NB4 (cell line): ENCODE data around the gene PDE7B.

ENCODE experiments used
- DNase-seq: peaks from one replicate; pipeline ENCODE4 v3.0.0; 2010; ENCODE audit warnings: low read depth
- H3K4me3 ChIP-seq: one replicate; pipeline ENCODE4 v1.5.1; 2011; ENCODE audit warnings: mild to moderate bottlenecking, low read depth, low read length, moderate library complexity
- CTCF ChIP-seq: IDR thresholded peaks from one replicate; pipeline ENCODE4 v1.5.1; 2012; ENCODE audit warnings: low read depth, low read length
- MYC ChIP-seq: IDR thresholded peaks from 2 replicates; pipeline ENCODE4 v1.6.1; 2011; ENCODE audit warnings: low read depth, low read length
- POLR2A ChIP-seq: IDR thresholded peaks from 2 replicates; pipeline ENCODE4 v1.6.1; 2011; ENCODE audit warnings: mild to moderate bottlenecking; ENCODE audit not compliant: insufficient read length; ENCODE audit errors: extremely low read depth
- TF ChIP-seq, protein P1 (sequence below): IDR thresholded peaks from 2 replicates; pipeline ENCODE4 v1.6.1; 2011; ENCODE audit warnings: low read depth, low read length

PDE7B gene

DNA sequence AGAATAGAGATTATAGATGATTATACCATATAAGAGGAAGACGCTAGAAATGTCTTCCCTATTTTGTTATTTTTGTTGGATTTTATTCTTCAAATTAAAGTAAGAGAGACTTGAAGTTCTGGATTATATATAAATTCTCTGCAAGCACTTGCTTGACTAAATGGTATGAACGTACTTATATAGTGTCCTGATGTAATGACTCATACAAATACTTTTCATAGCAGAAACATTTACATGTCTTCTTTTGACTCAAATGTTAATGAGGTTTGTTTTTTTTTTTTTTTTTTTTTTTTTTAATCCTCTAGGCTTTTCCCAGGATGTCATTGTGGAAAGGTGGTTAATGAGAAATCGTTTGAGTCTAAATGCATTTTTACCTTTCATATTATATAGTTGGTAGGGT lies 55.0 kb downstream of the PDE7B start:
- DNase-seq = no peak
- no peak overlapping the region for H3K4me3 ChIP-seq
- TF ChIP-seq MYC (no peak), CTCF (no peak), POLR2A (no peak)
- TF ChIP-seq, protein P1, sequence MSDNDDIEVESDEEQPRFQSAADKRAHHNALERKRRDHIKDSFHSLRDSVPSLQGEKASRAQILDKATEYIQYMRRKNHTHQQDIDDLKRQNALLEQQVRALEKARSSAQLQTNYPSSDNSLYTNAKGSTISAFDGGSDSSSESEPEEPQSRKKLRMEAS = no peak

- DNase-seq = no peak
- no peak for TF ChIP-seq MYC
- no peak for TF ChIP-seq POLR2A
- no peak for TF ChIP-seq CTCF
- TF ChIP-seq, protein P1 = no peak
- no peak overlapping the region for H3K4me3 ChIP-seq
Observed at GRCh38 chr6:135906972-135907465, 55.5 kb downstream of the PDE7B start.

GRCh38 chr6:135909737-135910387 lies 58.4 kb downstream of the PDE7B start:
- no peak overlapping the region for H3K4me3 ChIP-seq
- DNase-seq = peak; percentile 70
- peak; percentile 80 for TF ChIP-seq CTCF
- TF ChIP-seq MYC = no peak
- TF ChIP-seq, protein P1 = no peak

DNA sequence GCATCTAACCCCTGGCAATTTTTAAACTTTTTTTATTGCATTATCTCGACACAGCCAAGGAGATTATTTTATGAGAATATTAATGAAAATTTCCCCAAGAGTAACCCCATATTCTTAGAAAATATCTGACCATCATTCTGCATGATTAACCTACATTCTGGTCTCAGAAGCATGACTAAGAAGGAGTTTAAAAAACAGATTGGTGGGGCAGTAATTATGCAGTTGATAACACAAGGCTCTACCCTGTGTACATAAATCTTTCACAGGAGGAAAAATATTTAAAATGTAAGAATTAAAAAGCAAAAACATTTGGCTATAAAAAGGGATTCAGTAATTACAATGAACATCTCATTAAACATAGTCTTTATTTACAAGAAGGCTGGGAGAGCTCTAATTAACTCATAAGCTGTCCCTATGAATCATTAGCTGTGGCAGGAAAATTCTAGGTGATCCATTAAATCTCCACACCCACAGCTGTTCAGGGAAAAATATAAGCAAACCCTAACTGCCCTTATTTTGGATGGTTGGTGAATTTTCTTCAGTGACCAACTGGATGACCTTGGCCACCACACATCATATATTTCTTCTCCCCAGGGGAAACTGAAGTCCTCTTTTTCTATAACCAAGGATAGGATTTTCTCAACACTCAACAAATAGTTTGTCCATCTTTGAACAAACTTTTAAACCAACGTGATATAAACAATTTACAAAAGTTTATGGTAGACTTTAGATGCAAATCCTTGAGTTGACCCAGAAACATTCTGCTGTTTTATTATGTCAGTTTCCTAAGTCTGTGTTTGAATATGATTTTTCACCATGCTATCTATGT lies 59.5 kb downstream of the PDE7B start:
- no peak overlapping the region for H3K4me3 ChIP-seq
- no peak for DNase-seq
- TF ChIP-seq POLR2A = no peak
- no peak for TF ChIP-seq CTCF
- no peak for TF ChIP-seq MYC
- TF ChIP-seq, protein P1 = no peak

DNA sequence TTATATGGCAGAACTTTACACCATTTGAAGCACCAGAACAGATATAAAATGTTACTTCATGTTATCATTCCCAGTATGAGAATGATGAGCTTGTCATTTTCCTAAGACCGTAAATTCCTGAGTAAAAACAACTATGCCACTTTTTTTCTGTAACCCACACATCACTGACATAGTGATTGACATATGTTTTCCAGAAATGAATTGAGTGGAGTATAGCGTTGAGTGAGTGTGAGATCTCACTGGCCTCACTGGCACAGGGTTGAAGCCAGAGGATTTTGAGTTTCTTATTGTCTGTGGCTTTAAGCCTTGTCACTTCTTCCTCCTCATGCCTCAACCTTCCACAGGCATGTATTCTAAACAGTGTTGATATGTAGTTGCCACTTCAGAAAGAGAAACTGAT lies 62.3 kb downstream of the PDE7B start:
- no peak overlapping the region for H3K4me3 ChIP-seq
- DNase-seq = no peak
- TF ChIP-seq MYC (no peak), CTCF (no peak), POLR2A (no peak)
- TF ChIP-seq, protein P1 = no peak
